ENCODE measurements around the gene PTGES3. TPM values are rescaled to one million over a fixed set of nuclear protein-coding genes. Genes with fewer than 3 reads are reported as not detected.

Gene PTGES3
- total RNA-seq, 4 donors from 2014 or later: 51.7 to 71.2 (median 69.9) TPM

GRCh38 chr12:56678852-56679251 lies 9.2 kb downstream of the PTGES3 start:
- WGBS: 100% methylated on average over 2 of the region's 2 CpGs
- H3K9me3 ChIP-seq: no peaks in the 10 kb centered on the region
- H3K4me1 ChIP-seq: peaks cover 33% of the 10 kb centered on the region
- H3K27me3 ChIP-seq: no peaks in the 10 kb centered on the region
- no peak overlapping the region for H3K27ac ChIP-seq
- no peaks in the 10 kb centered on the region for H3K36me3 ChIP-seq
- no peak for TF ChIP-seq POLR2AphosphoS5 (IDR thresholded peaks at IDR 0.05)
- no peak for TF ChIP-seq EP300 (IDR thresholded peaks at IDR 0.05)
- TF ChIP-seq POLR2A (IDR thresholded peaks at IDR 0.05): no peak
- TF ChIP-seq CTCF (IDR thresholded peaks at IDR 0.05): no peak
- peak; percentile 10 to 50 for DNase-seq (ENCODE audit: low spot score in 2 of 2)
- no peak overlapping the region for H3K4me3 ChIP-seq

GRCh38 chr12:56677680-56678079 lies 10.4 kb downstream of the PTGES3 start:
- Histone ChIP-seq H3K27ac (no peak overlapping the region), H3K4me1 (peaks cover 32% of the 10 kb centered on the region), H3K36me3 (no peaks in the 10 kb centered on the region), H3K9me3 (no peaks in the 10 kb centered on the region), H3K27me3 (no peaks in the 10 kb centered on the region), H3K4me3 (no peak overlapping the region)
- 63% methylated on average over 1 of the region's 1 CpG for WGBS
- no peak for DNase-seq (ENCODE audit: low spot score in 2 of 2)
- TF ChIP-seq POLR2A (IDR thresholded peaks at IDR 0.05) (no peak), POLR2AphosphoS5 (IDR thresholded peaks at IDR 0.05) (no peak), CTCF (IDR thresholded peaks at IDR 0.05) (no peak), EP300 (IDR thresholded peaks at IDR 0.05) (no peak)

DNA sequence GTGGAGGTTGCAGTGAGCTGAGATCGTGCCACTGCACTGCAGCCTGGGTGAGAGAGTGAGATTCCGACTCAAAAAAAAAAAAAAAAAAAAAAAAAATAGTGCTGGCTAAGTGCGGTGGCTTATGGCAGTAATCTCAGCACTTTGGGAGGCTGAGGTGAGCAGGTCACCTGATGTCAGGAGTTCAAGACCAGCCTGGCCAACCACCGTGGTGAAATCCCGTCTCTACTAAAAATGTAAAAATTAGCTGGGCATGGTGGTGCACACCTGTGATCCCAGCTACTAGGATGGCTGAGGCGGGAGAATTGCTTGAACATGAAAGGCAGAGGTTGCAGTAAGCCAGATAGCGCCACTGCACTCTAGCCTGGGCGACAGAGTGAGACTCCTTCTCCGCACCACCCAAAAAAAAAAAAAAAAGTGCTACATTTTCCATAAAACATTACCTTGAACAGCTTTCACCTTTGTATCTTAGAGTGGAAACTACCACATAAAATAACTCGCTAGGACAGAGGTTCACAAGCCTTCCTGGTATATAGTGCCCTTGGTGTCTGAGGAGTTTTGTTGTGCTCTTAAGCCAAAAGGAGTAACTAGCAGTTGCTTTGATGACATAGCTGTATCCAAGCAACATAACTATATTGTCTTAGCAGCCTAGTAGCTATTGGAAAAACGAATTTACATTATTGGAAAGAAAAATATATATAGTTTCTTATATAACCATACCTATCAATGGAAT lies 11.1 kb downstream of the PTGES3 start:
- Histone ChIP-seq H3K27me3 (no peaks in the 10 kb centered on the region), H3K27ac (no peak overlapping the region), H3K4me3 (no peak overlapping the region), H3K9me3 (no peaks in the 10 kb centered on the region), H3K36me3 (peaks cover 4% of the 10 kb centered on the region), H3K4me1 (peaks cover 27% of the 10 kb centered on the region)
- peak; percentile 29 to 31 for DNase-seq (ENCODE audit: low spot score in 2 of 2)
- TF ChIP-seq EP300 (IDR thresholded peaks at IDR 0.05) (no peak), POLR2A (IDR thresholded peaks at IDR 0.05) (no peak), POLR2AphosphoS5 (IDR thresholded peaks at IDR 0.05) (no peak), CTCF (IDR thresholded peaks at IDR 0.05) (no peak)
- 84% methylated on average over 11 of the region's 11 CpGs for WGBS

- Histone ChIP-seq H3K4me1 (peaks cover 8% of the 10 kb centered on the region), H3K27ac (no peak overlapping the region), H3K9me3 (no peaks in the 10 kb centered on the region), H3K27me3 (no peaks in the 10 kb centered on the region), H3K36me3 (peaks cover 56% of the 10 kb centered on the region), H3K4me3 (no peak overlapping the region)
- no peak for TF ChIP-seq EP300 (IDR thresholded peaks at IDR 0.05)
- TF ChIP-seq POLR2AphosphoS5 (IDR thresholded peaks at IDR 0.05): no peak
- TF ChIP-seq POLR2A (IDR thresholded peaks at IDR 0.05): no peak
- no peak for TF ChIP-seq CTCF (IDR thresholded peaks at IDR 0.05)
- DNase-seq (ENCODE audit: low spot score in 2 of 2): no peak
- WGBS: 96% methylated on average over 2 of the region's 2 CpGs
Measured at GRCh38 chr12:56671608-56672007, 16.5 kb downstream of the PTGES3 start.

GRCh38 chr12:56670836-56671235 lies 17.2 kb downstream of the PTGES3 start:
- H3K27ac ChIP-seq: no peak overlapping the region
- no peaks in the 10 kb centered on the region for H3K9me3 ChIP-seq
- TF ChIP-seq EP300 (IDR thresholded peaks at IDR 0.05) (no peak), POLR2AphosphoS5 (IDR thresholded peaks at IDR 0.05) (no peak), CTCF (IDR thresholded peaks at IDR 0.05) (no peak)
- no peak overlapping the region for H3K4me3 ChIP-seq
- WGBS: 75% methylated on average over 4 of the region's 4 CpGs
- no peaks in the 10 kb centered on the region for H3K27me3 ChIP-seq
- H3K4me1 ChIP-seq: peaks cover 7% of the 10 kb centered on the region
- DNase-seq (ENCODE audit: low spot score in 2 of 2): peak in 1 of 2 donors; percentile 21
- H3K36me3 ChIP-seq: peaks cover 62% of the 10 kb centered on the region
